SIG-M5 treated with dmso at 0.1 percent for 504 hours (cell line): ENCODE measurements around the gene ZNF165.
"Not testable (repeated sequence)": the region's sequence is repeated elsewhere in the genome, so short reads cannot be mapped to it uniquely, and the experiment has no call there.

Source experiments
- DNase-seq: peaks from one replicate; lab custom pipeline; 2025; ENCODE audit not compliant: unreplicated experiment; lab: John Stamatoyannopoulos, UW

ZNF165 gene

GRCh38 chr6:28080381-28080630 lies at the start of gene ZNF165:
TSS of gene ZNF165 (plus strand) at chr6:28080568. CDS start at chr6:28085481, 4,913 bp downstream.
- not testable (repeated sequence) for DNase-seq

- no peak for DNase-seq
These were observed 26.8 kb upstream of the ZNF165 start for GRCh38 chr6:28053584-28053983.

GRCh38 chr6:28060405-28060804 lies 20.0 kb upstream of the ZNF165 start:
- DNase-seq, result no peak

- DNase-seq, result no peak
These were observed 16.1 kb upstream of the ZNF165 start for GRCh38 chr6:28064272-28064671.

- DNase-seq, result no peak
These were observed 12.3 kb upstream of the ZNF165 start for GRCh38 chr6:28068067-28068466.

GRCh38 chr6:28070968-28071367 lies 9.4 kb upstream of the ZNF165 start:
- DNase-seq, result not testable (repeated sequence)

GRCh38 chr6:28078050-28078449 lies 2.3 kb upstream of the ZNF165 start:
- no peak for DNase-seq

GRCh38 chr6:28078836-28079235 lies 1.5 kb upstream of the ZNF165 start:
- no peak for DNase-seq

- DNase-seq, result peak; percentile 90
These were observed 490 bp downstream of the ZNF165 start for GRCh38 chr6:28080631-28081485.

GRCh38 chr6:28081486-28081751 lies 1.1 kb downstream of the ZNF165 start:
- peak; percentile 63 for DNase-seq

GRCh38 chr6:28082939-28083338 lies 2.6 kb downstream of the ZNF165 start:
- DNase-seq, result peak; percentile 25

- DNase-seq, result no peak
These were observed 8.7 kb downstream of the ZNF165 start for GRCh38 chr6:28089054-28089453.

- DNase-seq, result no peak
These were observed 10.7 kb downstream of the ZNF165 start for GRCh38 chr6:28090917-28091586.

GRCh38 chr6:28102222-28102621 lies 21.9 kb downstream of the ZNF165 start:
- DNase-seq, result not testable (repeated sequence)

GRCh38 chr6:28102699-28103098 lies 22.3 kb downstream of the ZNF165 start:
- not testable (repeated sequence) for DNase-seq

- DNase-seq, result peak; percentile 84
These were observed 24.2 kb downstream of the ZNF165 start for GRCh38 chr6:28104392-28105244.

- peak; percentile 55 for DNase-seq
These were observed 24.9 kb downstream of the ZNF165 start for GRCh38 chr6:28105245-28105639.

GRCh38 chr6:28107506-28107905 lies 27.1 kb downstream of the ZNF165 start:
- no peak for DNase-seq

- no peak for DNase-seq
These were observed 31.6 kb downstream of the ZNF165 start for GRCh38 chr6:28111964-28112363.

GRCh38 chr6:28115799-28116198 lies 35.4 kb downstream of the ZNF165 start:
- no peak for DNase-seq

- no peak for DNase-seq
These were observed 37.1 kb downstream of the ZNF165 start for GRCh38 chr6:28117386-28118050.
